SK-N-SH (cell line): Measurements from ENCODE around the gene ADGRL3. TPM values are rescaled to one million over a fixed set of nuclear protein-coding genes. Genes with fewer than 3 reads are reported as not detected.

Source experiments
- CTCF ChIA-PET: fragments of 300-600, 350-600 bp; formaldehyde crosslinking; extraction: SDS; loops from one replicate; lab custom pipeline; 2021; lab: Yijun Ruan, JAX
- POLR2A ChIA-PET: fragments of 350-600 bp; sonication (Branson Sonifier 250); formaldehyde crosslinking; extraction: SDS; loops from one replicate; lab custom pipeline; 2020; ENCODE audit warnings: antibody characterized with exemption, inconsistent platforms; lab: Yijun Ruan, JAX
- DNase-seq: peaks from one replicate; pipeline ENCODE4 v3.0.0; 2012
- H2AFZ ChIP-seq: fragments of 200-600 bp; sonication (generic); 2 replicates; pipeline ENCODE4 v1.8.1; 2016; ENCODE audit warnings: antibody characterized with exemption, mild to moderate bottlenecking, low read depth
- H3F3A ChIP-seq: fragments of 200-600 bp; sonication (generic); replicated peaks from 2 replicates; pipeline ENCODE3; 2016; ENCODE audit warnings: antibody characterized with exemption, mild to moderate bottlenecking; ENCODE audit not compliant: insufficient read depth
- H3K27ac ChIP-seq, 2 experiments: fragments of 200-500 bp in 1 of 2; fragments of 200-600 bp in 1 of 2; sonication (Bioruptor generic) in 1 of 2; sonication (generic), shearing (Covaris generic) in 1 of 2; 2 replicates each; pipeline versions ENCODE4 v1.5.1 to v1.6.1; 2014 to 2016; ENCODE audit warnings: low read depth in 2 of 2, inconsistent platforms in 1 of 2, low read length in 1 of 2, mild to moderate bottlenecking in 1 of 2, mixed read lengths in 1 of 2
- H3K27me3 ChIP-seq: fragments of 200-600 bp; sonication (generic), shearing (Covaris generic); 2 replicates; pipeline ENCODE4 v1.6.1; 2016; ENCODE audit warnings: mixed run types; ENCODE audit not compliant: insufficient read depth
- H3K36me3 ChIP-seq, 2 experiments: fragments of 200-500 bp in 1 of 2; fragments of 200-600 bp in 1 of 2; sonication (Bioruptor generic) in 1 of 2; sonication (generic) in 1 of 2; replicated peaks in 1 of 2; 2 replicates each; pipeline versions ENCODE3 to v1.5.1; 2014 to 2016; ENCODE audit warnings: low read length in 1 of 2, mild to moderate bottlenecking in 1 of 2; ENCODE audit not compliant: insufficient read depth in 2 of 2, control insufficient read depth in 1 of 2
- H3K4me1 ChIP-seq, 2 experiments: fragments of 200-500 bp in 1 of 2; fragments of 200-600 bp in 1 of 2; sonication (Bioruptor generic) in 1 of 2; sonication (generic), shearing (Covaris generic) in 1 of 2; 2 replicates each; pipeline versions ENCODE4 v1.5.1 to v1.6.1; 2014 to 2016; ENCODE audit warnings: low read depth in 1 of 2, low read length in 1 of 2, mixed run types in 1 of 2; ENCODE audit not compliant: insufficient read depth in 2 of 2, control insufficient read depth in 1 of 2
- H3K4me2 ChIP-seq: fragments of 200-600 bp; sonication (generic), shearing (Covaris generic); 2 replicates; pipeline ENCODE4 v1.6.1; 2017; ENCODE audit warnings: mixed run types
- H3K4me3 ChIP-seq, 2 experiments: fragments of 200-500 bp in 1 of 2; fragments of 200-600 bp in 1 of 2; sonication (Bioruptor generic) in 1 of 2; sonication (generic), shearing (Covaris generic) in 1 of 2; 2 replicates each; pipeline versions ENCODE4 v1.5.1 to v1.8.1; 2014 to 2016; ENCODE audit warnings: low read depth in 2 of 2, inconsistent platforms in 1 of 2, low read length in 1 of 2, mild to moderate bottlenecking in 1 of 2, mixed read lengths in 1 of 2, moderate library complexity in 1 of 2
- H3K79me2 ChIP-seq: fragments of 200-600 bp; sonication (generic); 2 replicates; pipeline ENCODE4 v1.8.1; 2017; ENCODE audit warnings: mild to moderate bottlenecking; ENCODE audit not compliant: insufficient read depth
- H3K9ac ChIP-seq: fragments of 200-600 bp; sonication (generic); 2 replicates; pipeline ENCODE4 v1.6.1; 2017; ENCODE audit warnings: mixed run types
- H3K9me2 ChIP-seq: fragments of 200-600 bp; sonication (generic); 2 replicates; pipeline ENCODE4 v1.6.1; 2017; ENCODE audit warnings: mixed run types
- H3K9me3 ChIP-seq: fragments of 200-600 bp; sonication (generic); 2 replicates; pipeline ENCODE4 v1.6.1; 2017; ENCODE audit warnings: mixed run types, mild to moderate bottlenecking, moderate library complexity
- H4K20me1 ChIP-seq: fragments of 200-600 bp; sonication (generic); 2 replicates; pipeline ENCODE4 v1.6.1; 2017; ENCODE audit warnings: mild to moderate bottlenecking, mixed run types; ENCODE audit not compliant: insufficient read depth
- CHD2 ChIP-seq: fragments of 150-350 bp; IDR thresholded peaks from 2 replicates; pipeline ENCODE4 v1.6.1; 2018; ENCODE audit warnings: low read length; ENCODE audit not compliant: partially characterized antibody
- ELF1 ChIP-seq: IDR thresholded peaks from 2 replicates; pipeline ENCODE4 v1.4.0; 2012
- EP300 ChIP-seq, 2 experiments: IDR thresholded peaks; 2 replicates each; pipeline versions ENCODE4 v1.4.0 to v1.6.1; 2012; ENCODE audit warnings: borderline replicate concordance in 1 of 2, low read depth in 1 of 2, low read length in 1 of 2
- FOSL2 ChIP-seq: IDR thresholded peaks from 2 replicates; pipeline ENCODE4 v1.4.0; 2012; ENCODE audit warnings: low read depth, mild to moderate bottlenecking, moderate library complexity, borderline replicate concordance
- FOXJ3 ChIP-seq: sonication (generic); formaldehyde crosslinking; IDR thresholded peaks from 2 replicates; pipeline ENCODE4 v1.5.1; 2020; ENCODE audit warnings: mild to moderate bottlenecking, missing genetic modification reagents
- FOXM1 ChIP-seq: IDR thresholded peaks from 2 replicates; pipeline ENCODE4 v1.4.0; 2012; ENCODE audit warnings: low read depth, mild to moderate bottlenecking
- GABPA ChIP-seq: IDR thresholded peaks from 2 replicates; pipeline ENCODE4 v1.4.0; 2012; ENCODE audit warnings: low read depth, mild to moderate bottlenecking
- MXI1 ChIP-seq: IDR thresholded peaks from 2 replicates; pipeline ENCODE4 v1.6.1; 2012; ENCODE audit warnings: mild to moderate bottlenecking, low read depth, low read length, improper control_type of control experiment
- NRF1 ChIP-seq: IDR thresholded peaks from 2 replicates; pipeline ENCODE4 v1.6.1; 2012; ENCODE audit warnings: low read depth, mild to moderate bottlenecking, low read length
- RAD21 ChIP-seq: IDR thresholded peaks from 2 replicates; pipeline ENCODE4 v1.6.1; 2012; ENCODE audit warnings: mild to moderate bottlenecking, low read length
- RFX5 ChIP-seq: IDR thresholded peaks from 2 replicates; pipeline ENCODE4 v1.6.1; 2012; ENCODE audit warnings: mild to moderate bottlenecking, improper control_type of control experiment, low read length
- RXRA ChIP-seq: IDR thresholded peaks from 2 replicates; pipeline ENCODE4 v1.4.0; 2012; ENCODE audit warnings: low read depth, mild to moderate bottlenecking, borderline replicate concordance
- TAF1 ChIP-seq: IDR thresholded peaks from 2 replicates; pipeline ENCODE4 v1.6.1; 2012; ENCODE audit warnings: low read depth, mild to moderate bottlenecking, low read length, moderate library complexity, borderline replicate concordance
- TCF12 ChIP-seq: IDR thresholded peaks from 2 replicates; pipeline ENCODE4 v1.4.0; 2012
- YY1 ChIP-seq: IDR thresholded peaks from 2 replicates; pipeline ENCODE4 v1.4.0; 2012; ENCODE audit warnings: low read depth, mild to moderate bottlenecking
- WGBS: methylation state at CpG from one replicate; pipeline ENCODE4 v1.1.6; 2017; ENCODE audit warnings: low lambda C conversion rate; 5-methylcytosine and 5-hydroxymethylcytosine counted together
- polyA plus RNA-seq, 3 experiments: library from polyadenylated mRNA; depleted of rRNA; stranded (reverse); fragments of >200 nt; gene quantifications; 2 replicates each; pipeline ENCODE4 v1.2.3, GENCODE V29; 2012
- TF ChIP-seq, protein P1 (sequence below): IDR thresholded peaks from 2 replicates; pipeline ENCODE4 v1.4.0; 2012; ENCODE audit warnings: low read depth
- TF ChIP-seq, protein P2 (sequence below): fragments of 150-350 bp; IDR thresholded peaks from 2 replicates; pipeline ENCODE4 v1.6.1; 2017; ENCODE audit warnings: antibody characterized with exemption, low read length, low read depth, borderline replicate concordance
- TF ChIP-seq, protein P3 (sequence below): IDR thresholded peaks from 2 replicates; pipeline ENCODE4 v1.4.0; 2012; ENCODE audit warnings: low read depth, borderline replicate concordance
- TF ChIP-seq, protein P4 (sequence below): fragments of 200-600 bp; sonication (generic); IDR thresholded peaks from 2 replicates; pipeline ENCODE4 v1.6.1; 2017; ENCODE audit warnings: antibody characterized with exemption, mild to moderate bottlenecking, moderate library complexity
- TF ChIP-seq, protein P5 (sequence below): IDR thresholded peaks from 2 replicates; pipeline ENCODE4 v1.4.0; 2012; ENCODE audit warnings: low read depth, borderline replicate concordance

Gene ADGRL3
- polyA plus RNA-seq, 1 of the 3 experiments (the other 2 are of a cell fraction): 0.03 TPM

- no peaks in the 10 kb centered on the region for H3K9me2 ChIP-seq
- H3K9me3 ChIP-seq: no peaks in the 10 kb centered on the region
- DNase-seq: no peak
- no peaks in the 10 kb centered on the region; a peak in 1 of 4 replicates for H3K4me1 ChIP-seq
- H3F3A ChIP-seq: no peaks in the 10 kb centered on the region
- no peaks in the 10 kb centered on the region for H3K79me2 ChIP-seq
- POLR2A ChIA-PET: no interaction called here
- WGBS: 60% methylated on average over 1 of the region's 1 CpG
- H4K20me1 ChIP-seq: no peaks in the 10 kb centered on the region
- H3K4me3 ChIP-seq: no peak overlapping the region
- no peaks in the 10 kb centered on the region for H3K36me3 ChIP-seq
- H2AFZ ChIP-seq: no peak overlapping the region
- no peaks in the 10 kb centered on the region for H3K27me3 ChIP-seq
- no peak overlapping the region for H3K27ac ChIP-seq
- no peak overlapping the region for H3K4me2 ChIP-seq
- CTCF ChIA-PET: no interaction called here
- TF ChIP-seq, protein P1, sequence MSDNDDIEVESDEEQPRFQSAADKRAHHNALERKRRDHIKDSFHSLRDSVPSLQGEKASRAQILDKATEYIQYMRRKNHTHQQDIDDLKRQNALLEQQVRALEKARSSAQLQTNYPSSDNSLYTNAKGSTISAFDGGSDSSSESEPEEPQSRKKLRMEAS: no peak
- H3K9ac ChIP-seq: no peak overlapping the region
Observed at GRCh38 chr4:61886131-61886530, 686.0 kb downstream of the ADGRL3 start.

DNA sequence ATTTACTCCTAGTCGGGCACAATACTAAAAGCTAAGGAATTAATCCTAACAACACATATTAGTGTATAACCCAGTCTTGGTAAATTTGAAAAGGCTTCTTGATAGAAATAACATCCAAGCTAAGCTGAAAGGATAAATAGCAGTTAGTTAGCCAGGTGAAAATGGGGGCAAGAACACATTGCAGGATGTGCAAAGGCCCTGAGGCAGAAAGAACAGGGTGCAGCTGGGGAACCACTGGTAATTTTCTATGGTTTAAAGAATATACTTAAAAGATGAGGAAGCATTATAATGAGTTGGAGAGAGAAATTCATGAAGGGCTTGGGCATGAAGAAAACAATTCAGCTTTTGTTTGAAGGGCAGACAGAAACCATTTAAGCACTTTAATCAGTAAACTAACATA lies 689.0 kb downstream of the ADGRL3 start:
- 22% methylated on average over 1 of the region's 1 CpG for WGBS
- CTCF ChIA-PET: no interaction called here

More for the DNA sequence above, 689.0 kb downstream of the ADGRL3 start:
- H3K27me3 ChIP-seq: no peaks in the 10 kb centered on the region
- no peak overlapping the region for H3K4me2 ChIP-seq
- no peak overlapping the region for H3K9ac ChIP-seq
- no peak overlapping the region for H3K27ac ChIP-seq
- no peak for DNase-seq
- H3K4me3 ChIP-seq: no peak overlapping the region
- H3K9me3 ChIP-seq: no peaks in the 10 kb centered on the region
- no peaks in the 10 kb centered on the region for H3K79me2 ChIP-seq
- H3K4me1 ChIP-seq: no peaks in the 10 kb centered on the region; a peak in 1 of 4 replicates
- POLR2A ChIA-PET: no interaction called here
- no peaks in the 10 kb centered on the region for H4K20me1 ChIP-seq
- H3F3A ChIP-seq: no peaks in the 10 kb centered on the region
- H2AFZ ChIP-seq: no peak overlapping the region
- TF ChIP-seq TCF12: no peak
- no peak for TF ChIP-seq FOXJ3
- no peak for TF ChIP-seq ELF1
- no peak for TF ChIP-seq RFX5
- TF ChIP-seq, protein P2, sequence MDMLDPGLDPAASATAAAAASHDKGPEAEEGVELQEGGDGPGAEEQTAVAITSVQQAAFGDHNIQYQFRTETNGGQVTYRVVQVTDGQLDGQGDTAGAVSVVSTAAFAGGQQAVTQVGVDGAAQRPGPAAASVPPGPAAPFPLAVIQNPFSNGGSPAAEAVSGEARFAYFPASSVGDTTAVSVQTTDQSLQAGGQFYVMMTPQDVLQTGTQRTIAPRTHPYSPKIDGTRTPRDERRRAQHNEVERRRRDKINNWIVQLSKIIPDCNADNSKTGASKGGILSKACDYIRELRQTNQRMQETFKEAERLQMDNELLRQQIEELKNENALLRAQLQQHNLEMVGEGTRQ: no peak
- TF ChIP-seq, protein P3, sequence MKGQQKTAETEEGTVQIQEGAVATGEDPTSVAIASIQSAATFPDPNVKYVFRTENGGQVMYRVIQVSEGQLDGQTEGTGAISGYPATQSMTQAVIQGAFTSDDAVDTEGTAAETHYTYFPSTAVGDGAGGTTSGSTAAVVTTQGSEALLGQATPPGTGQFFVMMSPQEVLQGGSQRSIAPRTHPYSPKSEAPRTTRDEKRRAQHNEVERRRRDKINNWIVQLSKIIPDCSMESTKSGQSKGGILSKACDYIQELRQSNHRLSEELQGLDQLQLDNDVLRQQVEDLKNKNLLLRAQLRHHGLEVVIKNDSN: no peak
- TF ChIP-seq, protein P4, sequence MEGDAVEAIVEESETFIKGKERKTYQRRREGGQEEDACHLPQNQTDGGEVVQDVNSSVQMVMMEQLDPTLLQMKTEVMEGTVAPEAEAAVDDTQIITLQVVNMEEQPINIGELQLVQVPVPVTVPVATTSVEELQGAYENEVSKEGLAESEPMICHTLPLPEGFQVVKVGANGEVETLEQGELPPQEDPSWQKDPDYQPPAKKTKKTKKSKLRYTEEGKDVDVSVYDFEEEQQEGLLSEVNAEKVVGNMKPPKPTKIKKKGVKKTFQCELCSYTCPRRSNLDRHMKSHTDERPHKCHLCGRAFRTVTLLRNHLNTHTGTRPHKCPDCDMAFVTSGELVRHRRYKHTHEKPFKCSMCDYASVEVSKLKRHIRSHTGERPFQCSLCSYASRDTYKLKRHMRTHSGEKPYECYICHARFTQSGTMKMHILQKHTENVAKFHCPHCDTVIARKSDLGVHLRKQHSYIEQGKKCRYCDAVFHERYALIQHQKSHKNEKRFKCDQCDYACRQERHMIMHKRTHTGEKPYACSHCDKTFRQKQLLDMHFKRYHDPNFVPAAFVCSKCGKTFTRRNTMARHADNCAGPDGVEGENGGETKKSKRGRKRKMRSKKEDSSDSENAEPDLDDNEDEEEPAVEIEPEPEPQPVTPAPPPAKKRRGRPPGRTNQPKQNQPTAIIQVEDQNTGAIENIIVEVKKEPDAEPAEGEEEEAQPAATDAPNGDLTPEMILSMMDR: no peak
- TF ChIP-seq FOXM1: no peak
- no peak for TF ChIP-seq CHD2
- TF ChIP-seq, protein P5, sequence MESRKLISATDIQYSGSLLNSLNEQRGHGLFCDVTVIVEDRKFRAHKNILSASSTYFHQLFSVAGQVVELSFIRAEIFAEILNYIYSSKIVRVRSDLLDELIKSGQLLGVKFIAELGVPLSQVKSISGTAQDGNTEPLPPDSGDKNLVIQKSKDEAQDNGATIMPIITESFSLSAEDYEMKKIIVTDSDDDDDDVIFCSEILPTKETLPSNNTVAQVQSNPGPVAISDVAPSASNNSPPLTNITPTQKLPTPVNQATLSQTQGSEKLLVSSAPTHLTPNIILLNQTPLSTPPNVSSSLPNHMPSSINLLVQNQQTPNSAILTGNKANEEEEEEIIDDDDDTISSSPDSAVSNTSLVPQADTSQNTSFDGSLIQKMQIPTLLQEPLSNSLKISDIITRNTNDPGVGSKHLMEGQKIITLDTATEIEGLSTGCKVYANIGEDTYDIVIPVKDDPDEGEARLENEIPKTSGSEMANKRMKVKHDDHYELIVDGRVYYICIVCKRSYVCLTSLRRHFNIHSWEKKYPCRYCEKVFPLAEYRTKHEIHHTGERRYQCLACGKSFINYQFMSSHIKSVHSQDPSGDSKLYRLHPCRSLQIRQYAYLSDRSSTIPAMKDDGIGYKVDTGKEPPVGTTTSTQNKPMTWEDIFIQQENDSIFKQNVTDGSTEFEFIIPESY: no peak
- TF ChIP-seq GABPA: no peak
- no peak for TF ChIP-seq NRF1
- TF ChIP-seq RAD21: no peak
- no peak for TF ChIP-seq EP300 (IDR thresholded peaks at IDR 0.05; ENCODE audit: borderline replicate concordance in 1 of 2, low read depth in 1 of 2, low read length in 1 of 2)
- no peak for TF ChIP-seq RXRA
- no peak for TF ChIP-seq MXI1
- TF ChIP-seq TAF1: no peak
- no peak for TF ChIP-seq YY1
- no peak for TF ChIP-seq FOSL2
- no peaks in the 10 kb centered on the region for H3K36me3 ChIP-seq
- no peaks in the 10 kb centered on the region for H3K9me2 ChIP-seq
